K562 (cell line): ENCODE data around the gene SEMA4F. TPM values are rescaled to one million over a fixed set of nuclear protein-coding genes. Genes with fewer than 3 reads are reported as not detected.

ENCODE experiments used
- CHAMP1 ChIP-seq: fragments of 450-650 bp; IDR thresholded peaks from 2 replicates; pipeline ENCODE4 v1.6.1; 2016; ENCODE audit warnings: mild to moderate bottlenecking
- CXXC5 ChIP-seq: fragments of 250-450 bp; sonication (Bioruptor Pico); IDR thresholded peaks from 2 replicates; pipeline ENCODE4 v1.8.0; 2022; ENCODE audit warnings: inconsistent platforms, mild to moderate bottlenecking, moderate library complexity
- ETS1 ChIP-seq: conservative IDR thresholded peaks from 2 replicates; pipeline ENCODE4 v1.6.1; 2011; ENCODE audit warnings: low read depth, mild to moderate bottlenecking, low read length; ENCODE audit not compliant: control insufficient read depth
- HDAC1 ChIP-seq, 2 experiments: fragments of 450-650 bp; IDR thresholded peaks; 2 replicates each; pipeline ENCODE4 v1.6.1; 2016 to 2017; ENCODE audit warnings: inconsistent platforms in 1 of 2, mild to moderate bottlenecking in 1 of 2, moderate library complexity in 1 of 2
- JUNB ChIP-seq: fragments of 450-650 bp; formaldehyde crosslinking; conservative IDR thresholded peaks from 2 replicates; pipeline ENCODE4 v1.4.0; 2020; ENCODE audit warnings: mild to moderate bottlenecking
- NFE2 ChIP-seq: IDR thresholded peaks from 2 replicates; pipeline ENCODE4 v1.6.1; 2014; ENCODE audit warnings: antibody characterized with exemption, low read depth
- NR3C1 ChIP-seq: sonication (generic); formaldehyde crosslinking; IDR thresholded peaks from 2 replicates; pipeline ENCODE4 v1.8.1; 2022; ENCODE audit warnings: missing genetic modification reagents
- PRPF4 ChIP-seq: fragments of 200-400 bp; formaldehyde crosslinking; IDR thresholded peaks from one replicate; pipeline ENCODE4 v1.6.1; 2017; ENCODE audit warnings: low read length, low read depth, mild to moderate bottlenecking; ENCODE audit not compliant: insufficient read depth, poor library complexity, severe bottlenecking
- RAD51 ChIP-seq: fragments of 450-650 bp; IDR thresholded peaks from 2 replicates; pipeline ENCODE4 v1.7.1; 2016; ENCODE audit warnings: low read depth, mild to moderate bottlenecking, borderline replicate concordance
- UBTF ChIP-seq, 2 experiments: IDR thresholded peaks; 2 replicates each; pipeline ENCODE4 v1.6.1; 2012; ENCODE audit warnings: improper control_type of control experiment in 2 of 2, low read depth in 2 of 2, low read length in 2 of 2, borderline replicate concordance in 1 of 2
- USF1 ChIP-seq: sonication (generic); formaldehyde crosslinking; IDR thresholded peaks from 2 replicates; pipeline ENCODE4 v1.9.0; 2022; ENCODE audit warnings: mild to moderate bottlenecking, missing genetic modification reagents
- USF2 ChIP-seq: sonication (generic); formaldehyde crosslinking; IDR thresholded peaks from 2 replicates; pipeline ENCODE4 v1.5.0; 2020; ENCODE audit warnings: missing genetic modification reagents
- ZFP30 ChIP-seq: fragments of 250-450 bp; sonication (Bioruptor Pico); IDR thresholded peaks from 2 replicates; pipeline ENCODE4 v1.8.0; 2022; ENCODE audit warnings: moderate library complexity, mild to moderate bottlenecking, inconsistent platforms, borderline replicate concordance
- ZNF121 ChIP-seq: sonication (generic); formaldehyde crosslinking; conservative IDR thresholded peaks from 2 replicates; pipeline ENCODE4 v1.8.0; 2022; ENCODE audit warnings: missing genetic modification reagents
- ZNF124 ChIP-seq: sonication (generic); formaldehyde crosslinking; IDR thresholded peaks from 2 replicates; pipeline ENCODE4 v1.8.1; 2022; ENCODE audit warnings: missing genetic modification reagents
- ZNF785 ChIP-seq: fragments of 250-450 bp; sonication (Bioruptor Pico); IDR thresholded peaks from 2 replicates; pipeline ENCODE4 v1.4.0; 2020; ENCODE audit warnings: mild to moderate bottlenecking
- polyA plus RNA-seq, 8 experiments: library from polyadenylated mRNA; depleted of rRNA in 4 of 8; stranded (reverse) in 5 of 8; unstranded in 3 of 8; fragments of >200 nt; fragmentation: Nextera tagmentation in 2 of 8; fragmentation: Illumina TruSeq in 1 of 8; extraction: Ambion mirVana in 2 of 8; extraction: Trizol in 1 of 8; gene quantifications; 2 replicates each; pipeline versions ENCODE4 v1.2.1 to v1.2.3, GENCODE V29; 2011 to 2014; ENCODE audit warnings: inconsistent platforms in 1 of 8, missing spikeins in 1 of 8
- total RNA-seq, 7 experiments: library from RNA; depleted of rRNA in 6 of 7; stranded (reverse); fragments of >200 nt in 6 of 7; fragmentation: Illumina TruSeq in 2 of 7; extraction: Trizol in 2 of 7; gene quantifications; 2 replicates each; pipeline versions ENCODE4 v1.2.1 to v1.2.3, GENCODE V29; 2011 to 2021; ENCODE audit warnings: low replicate concordance in 1 of 7

SEMA4F gene
- total and polyA plus RNA-seq, 9 of the 15 experiments (the other 6 are each of a cell fraction or from before 2014, with no cell fraction given), result 0.08 to 1.6 (median 0.33) TPM

- no peak for TF ChIP-seq ZNF785
- peak; percentile 45; the same call in 1 of the 2 replicates for TF ChIP-seq USF1 (CRISPR knock-in tag)
- TF ChIP-seq ZNF124, result no peak
- no peak for TF ChIP-seq JUNB (CRISPR knock-in tag)
- no peak for TF ChIP-seq ETS1
- TF ChIP-seq CXXC5, result 0 out of 2 replicates have a peak, but pooled peaks have one; percentile 16
- TF ChIP-seq PRPF4, result no peak
- no peak for TF ChIP-seq NR3C1
- TF ChIP-seq CHAMP1, result no peak
- TF ChIP-seq UBTF (IDR thresholded peaks at IDR 0.05; ENCODE audit: borderline replicate concordance in 1 of 2, low read depth in 2 of 2, low read length in 2 of 2), result no peak
- no peak for TF ChIP-seq ZFP30 (CRISPR knock-in tag)
- TF ChIP-seq USF2 (CRISPR knock-in tag), result peak; percentile 58
- TF ChIP-seq NFE2, result no peak
- TF ChIP-seq HDAC1 (IDR thresholded peaks at IDR 0.05), result no peak
- no peak for TF ChIP-seq ZNF121
- 0 out of 2 replicates have a peak, but pooled peaks have one; percentile 41 for TF ChIP-seq RAD51
Observed at GRCh38 chr2:74703373-74703772, 49.3 kb downstream of the SEMA4F start (continued).
